Endothelial cell (in vitro differentiated cells): ENCODE data around the gene GABBR1. TPM values are rescaled to one million over a fixed set of nuclear protein-coding genes. Genes with fewer than 3 reads are reported as not detected.
A peak's percentile ranks its signal among the peaks of the same experiment; 100 is the strongest.

Source experiments
- DNase-seq: peaks from one replicate; pipeline ENCODE4 v3.0.0; 2021; ENCODE audit warnings: low spot score
- H3K27ac Mint-ChIP-seq: one replicate; pipeline ENCODE4 v1.8.0; 2021; ENCODE audit warnings: mixed read lengths, inconsistent platforms; ENCODE audit not compliant: unreplicated experiment
- H3K27me3 Mint-ChIP-seq: one replicate; pipeline ENCODE4 v1.8.0; 2021; ENCODE audit warnings: mild to moderate bottlenecking, moderate library complexity, mixed read lengths, inconsistent platforms; ENCODE audit not compliant: unreplicated experiment
- H3K36me3 Mint-ChIP-seq: one replicate; pipeline ENCODE4 v1.8.0; 2021; ENCODE audit warnings: mild to moderate bottlenecking, low read depth, mixed read lengths, inconsistent platforms; ENCODE audit not compliant: unreplicated experiment
- H3K4me1 Mint-ChIP-seq: one replicate; pipeline ENCODE4 v1.8.0; 2021; ENCODE audit warnings: mild to moderate bottlenecking, mixed read lengths, inconsistent platforms; ENCODE audit not compliant: unreplicated experiment
- H3K4me3 Mint-ChIP-seq: one replicate; pipeline ENCODE4 v1.8.0; 2021; ENCODE audit warnings: mild to moderate bottlenecking, mixed read lengths, inconsistent platforms; ENCODE audit not compliant: unreplicated experiment
- H3K9me3 Mint-ChIP-seq: one replicate; pipeline ENCODE4 v1.8.0; 2021; ENCODE audit warnings: mixed read lengths, inconsistent platforms; ENCODE audit not compliant: unreplicated experiment
- CTCF ChIP-seq: fragments of 200-600 bp; sonication (generic); IDR thresholded peaks from one replicate; pipeline ENCODE4 v1.5.0; 2021; ENCODE audit warnings: antibody characterized with exemption; ENCODE audit not compliant: unreplicated experiment
- long read RNA-seq: library from polyadenylated mRNA; unstranded; transcript quantifications from one replicate; pipeline ENCODE4 v2.0.0, GENCODE V29; 2020; ENCODE audit not compliant: unreplicated experiment
- total RNA-seq: library from RNA; stranded (reverse); fragmentation: NEBNext Ultra II Directional; extraction: Animal tissue kit (Norgen Biotek cat#: 25700); gene quantifications from one replicate; pipeline ENCODE4 v1.2.1, GENCODE V29; 2021; ENCODE audit not compliant: unreplicated experiment

Gene GABBR1
- total RNA-seq, result 164 TPM
- long read RNA-seq, partial matches to known transcripts, result 1 of 12 reads
- long read RNA-seq, other reads (novel, unspliced or antisense), result 9 of 12 reads

GRCh38 chr6:29632789-29633533 lies at the start of gene GABBR1:
Gene GABBR1 (minus strand): TSS chr6:29633183. CDS start chr6:29632385, 798 bp downstream.
- Mint-ChIP-seq H3K9me3 (no peaks in the 10 kb centered on the region), H3K36me3 (peaks cover 10% of the 10 kb centered on the region), H3K4me3 (peak within 1 kb of the TSS; percentile 99), H3K27ac (peak within 1 kb of the TSS; percentile 74), H3K27me3 (peaks cover 6% of the 10 kb centered on the region), H3K4me1 (peaks cover 45% of the 10 kb centered on the region)
- no peak for TF ChIP-seq CTCF
- peak; percentile 67 for DNase-seq

- H3K36me3 Mint-ChIP-seq, result no peaks in the 10 kb centered on the region
- no peak overlapping the region for H3K27ac Mint-ChIP-seq
- DNase-seq, result no peak
- no peak for TF ChIP-seq CTCF
- no peaks in the 10 kb centered on the region for H3K9me3 Mint-ChIP-seq
- peaks cover 20% of the 10 kb centered on the region for H3K4me1 Mint-ChIP-seq
- H3K4me3 Mint-ChIP-seq, result no peak overlapping the region
- peaks cover 2% of the 10 kb centered on the region for H3K27me3 Mint-ChIP-seq
These were observed 48.8 kb upstream of the GABBR1 start for GRCh38 chr6:29681811-29682210.

- no peak within 1 kb of the TSS for H3K4me3 Mint-ChIP-seq
These were observed 47.9 kb upstream of the GABBR1 start, which contains the start of gene ZFP57 for GRCh38 chr6:29680904-29681303. Gene ZFP57 (minus strand): TSS chr6:29681152. CDS start chr6:29677003, 4,149 bp downstream.

GRCh38 chr6:29680416-29680815 lies 47.4 kb upstream of the GABBR1 start:
- Mint-ChIP-seq H3K27ac (no peak overlapping the region), H3K9me3 (no peaks in the 10 kb centered on the region), H3K36me3 (no peaks in the 10 kb centered on the region), H3K4me3 (no peak overlapping the region), H3K27me3 (peaks cover 2% of the 10 kb centered on the region), H3K4me1 (peaks cover 29% of the 10 kb centered on the region)
- TF ChIP-seq CTCF, result no peak
- no peak for DNase-seq

More at GRCh38 chr6:29680904-29681303, 47.9 kb upstream of the GABBR1 start, which contains the start of gene ZFP57:
- H3K27me3 Mint-ChIP-seq, result peaks cover 2% of the 10 kb centered on the region
- H3K9me3 Mint-ChIP-seq, result no peaks in the 10 kb centered on the region
- no peaks in the 10 kb centered on the region for H3K36me3 Mint-ChIP-seq
- H3K4me1 Mint-ChIP-seq, result peaks cover 28% of the 10 kb centered on the region
- H3K27ac Mint-ChIP-seq, result no peak within 1 kb of the TSS
- no peak for TF ChIP-seq CTCF
- DNase-seq, result no peak

- Mint-ChIP-seq H3K36me3 (no peaks in the 10 kb centered on the region), H3K9me3 (no peaks in the 10 kb centered on the region), H3K4me3 (no peak overlapping the region), H3K4me1 (peaks cover 29% of the 10 kb centered on the region), H3K27ac (no peak overlapping the region), H3K27me3 (peaks cover 2% of the 10 kb centered on the region)
- no peak for DNase-seq
- no peak for TF ChIP-seq CTCF
These were observed 47.0 kb upstream of the GABBR1 start for GRCh38 chr6:29679962-29680361.
